Kidney (tissue), 14 donors: ENCODE data around the gene HRH2. TPM values are rescaled to one million over a fixed set of nuclear protein-coding genes. Genes with fewer than 3 reads are reported as not detected.

Experiments
- DNase-seq, 5 donors: peaks; one replicate each; pipeline ENCODE4 v3.0.0-alpha.2; 2013 to 2020
- FAIRE-seq: peaks from 2 replicates; lab custom pipeline; 2012; peaks lifted over from hg19 to GRCh38; lab: Jason Lieb, UNC
- H3K27ac ChIP-seq, 2 donors: one replicate each; pipeline ENCODE4 v1.7.0; 2013; ENCODE audit warnings: low read depth in 2 of 2, low read length in 2 of 2, inconsistent platforms in 1 of 2
- H3K27me3 ChIP-seq: one replicate; pipeline ENCODE4 v1.7.1; 2013; ENCODE audit warnings: low read length, inconsistent platforms; ENCODE audit not compliant: control insufficient read depth, insufficient read depth
- H3K36me3 ChIP-seq, 3 donors: one replicate each; pipeline versions ENCODE4 v1.7.0 to v1.7.1; 2013; ENCODE audit warnings: low read length in 3 of 3, control low read depth in 1 of 3, inconsistent platforms in 1 of 3; ENCODE audit not compliant: insufficient read depth in 3 of 3, control insufficient read depth in 2 of 3
- H3K4me1 ChIP-seq, 3 donors: one replicate each; pipeline versions ENCODE4 v1.7.0 to v1.7.1; 2013; ENCODE audit warnings: low read length in 3 of 3, inconsistent platforms in 1 of 3, low read depth in 1 of 3; ENCODE audit not compliant: control insufficient read depth in 2 of 3, insufficient read depth in 2 of 3
- H3K4me3 ChIP-seq, 3 donors: one replicate each; pipeline versions ENCODE4 v1.7.0 to v1.8.1; 2013; ENCODE audit warnings: low read length in 3 of 3, control low read depth in 1 of 3, inconsistent platforms in 1 of 3
- H3K9ac ChIP-seq, 3 donors: one replicate each; pipeline versions ENCODE4 v1.7.0 to v1.7.1; 2013; ENCODE audit warnings: low read length in 3 of 3, control low read depth in 1 of 3, inconsistent platforms in 1 of 3
- H3K9me3 ChIP-seq, 3 donors: one replicate each; pipeline versions ENCODE4 v1.7.0 to v1.7.1; 2013; ENCODE audit warnings: low read length in 3 of 3, control low read depth in 1 of 3, inconsistent platforms in 1 of 3; ENCODE audit not compliant: control insufficient read depth in 2 of 3, insufficient read depth in 1 of 3
- intact Hi-C: fragments of 100-400 bp; cut with DNase I; formaldehyde crosslinking; loops from one replicate; pipeline ENCODE4 v1.11.1; 2022
- polyA plus RNA-seq: library from polyadenylated mRNA; stranded (reverse); fragments of 350-450 nt; fragmentation: Illumina TruSeq; extraction: RNeasy Lipid Tissue Mini Kit (QIAGEN cat#74804); gene quantifications from one replicate; pipeline ENCODE4 v1.2.3, GENCODE V29; 2014; ENCODE audit warnings: low read depth, low replicate concordance; ENCODE audit not compliant: insufficient read depth
- total RNA-seq: library from RNA; stranded (reverse); fragmentation: NEBNext Ultra II Directional; extraction: Animal tissue kit (Norgen Biotek cat#: 25700); gene quantifications from one replicate; pipeline ENCODE4 v1.2.1, GENCODE V29; 2021
- TF ChIP-seq, protein P1 (sequence below): IDR thresholded peaks from 3 replicates; pipeline ENCODE4 v1.5.1; 2012; ENCODE audit warnings: mild to moderate bottlenecking, moderate library complexity, borderline replicate concordance; ENCODE audit not compliant: insufficient read depth; ENCODE audit errors: extremely low read depth
- donor health status: control.
- donor health status: control.
- donor health status: control.
- donor health status: control.
- donor health status: control.
- donor health status: DM: yes; HTN: yes; CAD: no.
- donor health status: Normal renal cell carcinoma (clear cell type).

Gene HRH2
- total and polyA plus RNA-seq, 2 donors from 2014 or later, result 1.9 to 10.6 TPM

DNA sequence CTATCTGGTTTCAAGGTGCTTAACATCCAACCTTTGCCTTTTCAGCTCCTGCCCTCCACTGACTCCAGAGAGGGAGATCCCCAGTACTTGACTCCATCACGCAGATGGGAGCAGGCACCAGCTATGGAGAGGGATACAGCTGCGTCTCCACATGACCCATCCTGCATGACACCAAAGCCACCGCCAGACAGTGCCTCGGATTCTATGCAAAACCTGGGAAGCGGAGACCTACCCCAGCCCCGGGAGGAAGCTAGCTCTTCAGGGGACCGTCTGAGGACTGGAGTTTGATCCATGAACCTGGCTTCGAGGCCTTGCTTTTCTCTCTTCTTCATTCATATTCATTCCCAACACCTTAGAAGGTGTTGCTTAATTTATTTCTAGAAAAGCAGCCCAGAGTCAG lies 24.8 kb downstream of the HRH2 start:
- TF ChIP-seq, protein P1, sequence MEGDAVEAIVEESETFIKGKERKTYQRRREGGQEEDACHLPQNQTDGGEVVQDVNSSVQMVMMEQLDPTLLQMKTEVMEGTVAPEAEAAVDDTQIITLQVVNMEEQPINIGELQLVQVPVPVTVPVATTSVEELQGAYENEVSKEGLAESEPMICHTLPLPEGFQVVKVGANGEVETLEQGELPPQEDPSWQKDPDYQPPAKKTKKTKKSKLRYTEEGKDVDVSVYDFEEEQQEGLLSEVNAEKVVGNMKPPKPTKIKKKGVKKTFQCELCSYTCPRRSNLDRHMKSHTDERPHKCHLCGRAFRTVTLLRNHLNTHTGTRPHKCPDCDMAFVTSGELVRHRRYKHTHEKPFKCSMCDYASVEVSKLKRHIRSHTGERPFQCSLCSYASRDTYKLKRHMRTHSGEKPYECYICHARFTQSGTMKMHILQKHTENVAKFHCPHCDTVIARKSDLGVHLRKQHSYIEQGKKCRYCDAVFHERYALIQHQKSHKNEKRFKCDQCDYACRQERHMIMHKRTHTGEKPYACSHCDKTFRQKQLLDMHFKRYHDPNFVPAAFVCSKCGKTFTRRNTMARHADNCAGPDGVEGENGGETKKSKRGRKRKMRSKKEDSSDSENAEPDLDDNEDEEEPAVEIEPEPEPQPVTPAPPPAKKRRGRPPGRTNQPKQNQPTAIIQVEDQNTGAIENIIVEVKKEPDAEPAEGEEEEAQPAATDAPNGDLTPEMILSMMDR, result no peak
- intact Hi-C loops, result no loop called here

DNA sequence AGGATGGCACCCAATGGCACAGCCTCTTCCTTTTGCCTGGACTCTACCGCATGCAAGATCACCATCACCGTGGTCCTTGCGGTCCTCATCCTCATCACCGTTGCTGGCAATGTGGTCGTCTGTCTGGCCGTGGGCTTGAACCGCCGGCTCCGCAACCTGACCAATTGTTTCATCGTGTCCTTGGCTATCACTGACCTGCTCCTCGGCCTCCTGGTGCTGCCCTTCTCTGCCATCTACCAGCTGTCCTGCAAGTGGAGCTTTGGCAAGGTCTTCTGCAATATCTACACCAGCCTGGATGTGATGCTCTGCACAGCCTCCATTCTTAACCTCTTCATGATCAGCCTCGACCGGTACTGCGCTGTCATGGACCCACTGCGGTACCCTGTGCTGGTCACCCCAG lies 25.4 kb downstream of the HRH2 start:
- intact Hi-C loops, result no loop called here
- TF ChIP-seq, protein P1, result no peak
- Histone ChIP-seq H3K27ac (no peak overlapping the region), H3K9ac (no peak overlapping the region), H3K9me3 (no peaks in the 10 kb centered on the region), H3K4me1 (peaks cover 0 to 6% (median 5%) of the 10 kb centered on the region in 3 donors), H3K27me3 (no peaks in the 10 kb centered on the region), H3K36me3 (no peaks in the 10 kb centered on the region), H3K4me3 (no peak overlapping the region)
- peak in 1 of 5 donors; percentile 33 for DNase-seq
- no peak for FAIRE-seq

More for the DNA sequence above, 24.8 kb downstream of the HRH2 start:
- FAIRE-seq (no peak), DNase-seq (peak in 1 of 5 donors; percentile 43)
- no peak overlapping the region for H3K4me3 ChIP-seq
- no peak overlapping the region for H3K9ac ChIP-seq
- H3K27ac ChIP-seq, result no peak overlapping the region
- no peaks in the 10 kb centered on the region for H3K27me3 ChIP-seq
- no peaks in the 10 kb centered on the region for H3K9me3 ChIP-seq
- H3K4me1 ChIP-seq, result peaks cover 0 to 6% (median 5%) of the 10 kb centered on the region in 3 donors
- H3K36me3 ChIP-seq, result no peaks in the 10 kb centered on the region

DNA sequence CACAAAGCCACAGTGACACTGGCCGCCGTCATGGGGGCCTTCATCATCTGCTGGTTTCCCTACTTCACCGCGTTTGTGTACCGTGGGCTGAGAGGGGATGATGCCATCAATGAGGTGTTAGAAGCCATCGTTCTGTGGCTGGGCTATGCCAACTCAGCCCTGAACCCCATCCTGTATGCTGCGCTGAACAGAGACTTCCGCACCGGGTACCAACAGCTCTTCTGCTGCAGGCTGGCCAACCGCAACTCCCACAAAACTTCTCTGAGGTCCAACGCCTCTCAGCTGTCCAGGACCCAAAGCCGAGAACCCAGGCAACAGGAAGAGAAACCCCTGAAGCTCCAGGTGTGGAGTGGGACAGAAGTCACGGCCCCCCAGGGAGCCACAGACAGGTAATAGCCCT lies 26.1 kb downstream of the HRH2 start:
- no peak overlapping the region for H3K27ac ChIP-seq
- peak in 1 of 5 donors; percentile 48 for DNase-seq
- no peaks in the 10 kb centered on the region for H3K27me3 ChIP-seq
- H3K9me3 ChIP-seq, result no peaks in the 10 kb centered on the region
- no peak for FAIRE-seq
- intact Hi-C loops, result no loop called here
- no peaks in the 10 kb centered on the region for H3K36me3 ChIP-seq
- no peak overlapping the region for H3K4me3 ChIP-seq
- H3K4me1 ChIP-seq, result peaks cover 0 to 6% (median 5%) of the 10 kb centered on the region in 3 donors
- H3K9ac ChIP-seq, result no peak overlapping the region
- TF ChIP-seq, protein P1, result no peak

DNA sequence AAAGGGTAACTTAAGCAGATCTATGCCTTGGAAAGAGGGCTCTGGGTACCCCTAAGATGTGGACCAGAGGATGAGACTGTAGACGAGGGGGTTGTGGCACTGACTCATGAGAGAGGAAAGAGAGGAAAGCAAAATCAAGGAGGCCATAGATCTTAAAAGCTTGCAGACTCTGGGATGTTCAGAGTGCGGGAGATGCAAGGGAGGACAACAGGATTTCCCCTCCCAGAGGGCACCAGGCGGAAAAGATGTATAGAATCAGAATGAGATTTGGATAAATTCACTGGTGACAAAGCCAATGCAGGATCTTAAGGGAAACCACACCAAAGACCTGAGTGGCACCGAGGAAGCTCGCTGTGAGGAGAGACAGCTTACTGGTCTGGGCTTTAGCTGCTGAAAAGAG lies 27.1 kb downstream of the HRH2 start:
- DNase-seq, result no peak
- TF ChIP-seq, protein P1, result no peak
- intact Hi-C loops, result no loop called here

More for the DNA sequence above, 27.1 kb downstream of the HRH2 start:
- peaks cover 0 to 6% (median 5%) of the 10 kb centered on the region in 3 donors for H3K4me1 ChIP-seq
- H3K4me3 ChIP-seq, result no peak overlapping the region
- H3K27ac ChIP-seq, result no peak overlapping the region
- H3K36me3 ChIP-seq, result no peaks in the 10 kb centered on the region
- H3K9ac ChIP-seq, result no peak overlapping the region
- FAIRE-seq, result no peak
- no peaks in the 10 kb centered on the region for H3K27me3 ChIP-seq
- no peaks in the 10 kb centered on the region for H3K9me3 ChIP-seq
